ENCODE data around the gene AP3S2.
A peak's percentile ranks its signal among the peaks of the same experiment; 100 is the strongest.
"Not testable (repeated sequence)": the region's sequence is repeated elsewhere in the genome, so short reads cannot be mapped to it uniquely, and the experiment has no call there.

AP3S2 gene

GRCh38 chr15:89893696-89894447, at the start of gene AP3S2:
TSS of gene AP3S2 (minus strand) at chr15:89893994. CDS start at chr15:89893949, 45 bp downstream.
- peak; percentile 76 to 80 for DNase-seq (ENCODE audit: low read depth in 2 of 2, low spot score in 1 of 2)

GRCh38 chr15:89939910-89940309, 46.1 kb upstream of the AP3S2 start:
- no peak for DNase-seq (ENCODE audit: low read depth in 2 of 2, low spot score in 1 of 2)

GRCh38 chr15:89939377-89939776, 45.6 kb upstream of the AP3S2 start:
- DNase-seq (ENCODE audit: low read depth in 2 of 2, low spot score in 1 of 2), result not testable (repeated sequence)

- DNase-seq (ENCODE audit: low read depth in 2 of 2, low spot score in 1 of 2), result no peak
Measured at GRCh38 chr15:89937365-89938350, 43.9 kb upstream of the AP3S2 start.

- no peak for DNase-seq (ENCODE audit: low read depth in 2 of 2, low spot score in 1 of 2)
Measured at GRCh38 chr15:89936786-89937265, 43.0 kb upstream of the AP3S2 start.

- DNase-seq (ENCODE audit: low read depth in 2 of 2, low spot score in 1 of 2), result no peak
Measured at GRCh38 chr15:89936051-89936785, 42.4 kb upstream of the AP3S2 start.

- DNase-seq (ENCODE audit: low read depth in 2 of 2, low spot score in 1 of 2), result no peak
Measured at GRCh38 chr15:89932880-89933279, 39.1 kb upstream of the AP3S2 start.

GRCh38 chr15:89928421-89928820, 34.6 kb upstream of the AP3S2 start:
- DNase-seq (ENCODE audit: low read depth in 2 of 2, low spot score in 1 of 2), result no peak

GRCh38 chr15:89926158-89926557, 32.4 kb upstream of the AP3S2 start:
- no peak for DNase-seq (ENCODE audit: low read depth in 2 of 2, low spot score in 1 of 2)

GRCh38 chr15:89917442-89918101, 23.8 kb upstream of the AP3S2 start:
- no peak for DNase-seq (ENCODE audit: low read depth in 2 of 2, low spot score in 1 of 2)

- no peak for DNase-seq (ENCODE audit: low read depth in 2 of 2, low spot score in 1 of 2)
Measured at GRCh38 chr15:89916660-89917059, 22.9 kb upstream of the AP3S2 start.

GRCh38 chr15:89912674-89913396, 19.0 kb upstream of the AP3S2 start, which contains the start of gene ARPIN:
TSS of gene ARPIN (minus strand) at chr15:89912952. CDS start at chr15:89912835, 117 bp downstream.
- no peak for DNase-seq (ENCODE audit: low read depth in 2 of 2, low spot score in 1 of 2)

GRCh38 chr15:89912145-89912673, 18.4 kb upstream of the AP3S2 start:
- no peak for DNase-seq (ENCODE audit: low read depth in 2 of 2, low spot score in 1 of 2)

- DNase-seq (ENCODE audit: low read depth in 2 of 2, low spot score in 1 of 2), result no peak
Measured at GRCh38 chr15:89910891-89911626, 17.3 kb upstream of the AP3S2 start.

- DNase-seq (ENCODE audit: low read depth in 2 of 2, low spot score in 1 of 2), result no peak
Measured at GRCh38 chr15:89909611-89910010, 15.8 kb upstream of the AP3S2 start.

GRCh38 chr15:89908226-89908625, 14.4 kb upstream of the AP3S2 start:
- no peak for DNase-seq (ENCODE audit: low read depth in 2 of 2, low spot score in 1 of 2)

- no peak for DNase-seq (ENCODE audit: low read depth in 2 of 2, low spot score in 1 of 2)
Measured at GRCh38 chr15:89907289-89907688, 13.5 kb upstream of the AP3S2 start.

- DNase-seq (ENCODE audit: low read depth in 2 of 2, low spot score in 1 of 2), result no peak
Measured at GRCh38 chr15:89905846-89906378, 12.1 kb upstream of the AP3S2 start.

- DNase-seq (ENCODE audit: low read depth in 2 of 2, low spot score in 1 of 2), result no peak
Measured at GRCh38 chr15:89904519-89904918, 10.7 kb upstream of the AP3S2 start.

All from stimulated activated CD8-positive, alpha-beta memory T cell treated with anti-CD3 and anti-CD28 coated beads, Interleukin-4, amount 100 ng/mL, for 1 hour (primary cell).